SHP77 (cell line): ENCODE measurements around the gene HSP90AA1.
"Not testable (repeated sequence)": the region's sequence is repeated elsewhere in the genome, so short reads cannot be mapped to it uniquely, and the experiment has no call there.

ENCODE experiments used
- DNase-seq, 2 experiments: peaks; one replicate each; lab custom pipeline; 2025; lab: John Stamatoyannopoulos, UW

The HSP90AA1 gene

DNA sequence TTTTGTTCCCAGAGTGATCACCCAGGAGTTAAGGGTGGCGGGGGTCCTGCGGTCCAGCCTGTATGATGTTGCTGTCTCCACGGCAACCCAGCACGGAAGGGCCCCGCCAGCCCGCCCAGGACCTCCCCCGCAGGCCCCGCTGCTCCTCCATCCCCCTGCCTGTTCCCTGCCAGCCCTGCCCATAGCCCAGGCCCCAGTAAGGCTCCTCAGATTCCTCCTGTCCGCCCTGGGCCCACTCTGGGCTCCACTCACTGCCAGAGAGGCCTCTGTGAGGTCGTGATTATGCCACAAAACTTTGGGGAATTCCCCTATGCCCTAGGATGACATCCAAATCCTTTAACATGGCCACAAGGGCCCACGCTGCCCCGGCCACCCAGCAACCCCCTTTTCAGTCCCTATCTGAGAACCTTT is 20.8 kb downstream of the HSP90AA1 start:
- no peak for DNase-seq

DNA sequence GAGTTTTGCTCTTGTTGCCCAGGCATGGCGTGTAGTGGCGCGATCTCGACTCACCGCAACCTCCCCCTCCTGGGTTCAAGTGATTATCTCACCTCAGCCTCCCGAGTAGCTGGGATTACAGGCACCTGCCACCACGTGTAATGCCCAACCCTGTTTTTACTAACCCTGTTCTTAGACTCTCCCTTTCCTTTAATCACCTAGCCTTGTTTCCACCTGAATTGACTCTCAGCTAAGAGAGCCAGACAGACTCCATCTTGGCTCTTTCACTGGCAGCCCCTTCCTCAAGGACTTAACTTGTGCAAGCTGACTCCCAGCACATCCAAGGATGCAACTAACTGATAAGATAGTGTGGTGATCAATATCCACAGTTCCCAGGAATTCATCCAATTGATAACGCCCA is 22.3 kb downstream of the HSP90AA1 start:
- not testable (repeated sequence) for DNase-seq

DNA sequence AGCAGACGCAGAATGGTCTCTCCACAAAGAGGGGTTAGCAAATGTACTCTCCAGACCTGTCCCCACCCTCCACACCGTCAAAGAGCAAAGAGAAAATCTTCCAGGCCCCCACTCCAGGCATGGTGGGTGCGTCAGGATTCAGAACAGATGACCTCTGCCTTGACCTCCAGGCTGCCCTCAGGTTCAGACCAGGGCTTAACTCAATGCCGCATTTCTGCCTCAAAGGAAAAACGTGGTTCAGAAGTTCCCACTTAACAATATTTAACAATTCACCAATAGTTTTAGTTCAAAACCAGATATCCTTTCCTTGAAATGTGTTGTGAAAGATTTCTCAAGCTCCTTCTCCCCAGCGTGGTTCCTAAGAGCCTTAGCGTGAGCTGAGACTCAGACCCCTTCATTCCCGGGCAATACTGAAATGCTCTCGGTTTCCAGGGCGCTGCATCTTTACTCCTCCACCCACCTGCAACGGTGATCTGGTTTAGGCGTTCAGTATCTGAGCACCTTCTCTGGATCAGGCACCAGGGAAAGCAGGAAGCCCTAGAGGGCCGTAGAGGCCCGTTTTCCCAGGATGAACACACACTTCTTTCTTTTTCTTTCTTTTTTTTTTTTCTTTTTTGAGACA is 22.9 kb downstream of the HSP90AA1 start:
- DNase-seq = no peak

DNA sequence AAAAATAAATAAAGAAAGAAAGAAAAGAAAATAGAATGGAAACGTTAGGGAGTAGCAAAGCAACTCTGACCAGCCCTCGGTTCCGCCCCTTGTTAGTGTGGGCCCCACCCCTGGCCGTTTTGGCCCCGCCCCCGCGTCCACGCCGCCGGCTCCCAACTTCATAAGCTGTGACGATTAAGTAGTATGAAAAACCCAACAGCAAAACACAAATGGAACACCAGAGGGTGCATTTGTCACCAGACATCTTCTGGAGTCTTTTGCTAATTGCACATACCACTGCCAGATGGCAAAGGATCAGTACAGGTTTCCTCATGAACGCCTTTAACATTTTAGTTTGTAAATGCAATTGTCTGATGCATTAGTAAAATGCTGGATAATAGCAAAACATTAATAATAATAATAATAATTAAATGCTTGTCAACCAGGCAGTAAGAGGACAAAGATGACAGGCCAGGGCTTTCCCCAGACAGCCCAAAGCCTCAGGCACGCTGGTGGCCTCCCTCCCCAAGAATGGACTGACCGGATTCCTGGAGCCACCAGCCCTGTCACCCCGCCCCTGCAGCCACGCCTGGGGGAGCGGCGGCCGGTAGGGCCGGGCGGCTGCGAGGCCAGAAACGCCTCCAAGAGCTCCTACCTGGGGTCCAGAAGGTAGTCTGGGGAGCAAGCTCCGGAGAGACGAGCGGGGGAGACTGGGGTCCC is 23.6 kb downstream of the HSP90AA1 start:
- peak; percentile 43 to 69 for DNase-seq

DNA sequence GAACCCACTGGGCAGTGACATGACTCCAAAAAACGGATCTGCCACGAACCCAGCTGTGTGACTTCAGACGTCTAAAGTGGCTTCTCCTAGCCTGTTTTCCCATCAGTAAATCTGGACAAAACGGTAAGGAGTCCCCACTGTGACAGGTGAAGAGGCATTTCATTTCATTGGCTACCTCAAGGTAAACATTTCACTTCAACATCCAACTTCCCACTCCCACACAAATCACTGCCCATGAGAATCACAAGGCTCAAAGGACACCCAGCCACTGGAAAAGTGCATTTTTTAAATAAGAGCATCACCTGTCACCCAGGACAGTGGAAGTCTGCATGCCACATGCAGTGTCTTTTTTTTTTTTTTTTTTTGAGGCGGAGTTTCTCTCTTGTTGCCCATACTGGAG is 27.9 kb downstream of the HSP90AA1 start:
- DNase-seq = no peak

DNA sequence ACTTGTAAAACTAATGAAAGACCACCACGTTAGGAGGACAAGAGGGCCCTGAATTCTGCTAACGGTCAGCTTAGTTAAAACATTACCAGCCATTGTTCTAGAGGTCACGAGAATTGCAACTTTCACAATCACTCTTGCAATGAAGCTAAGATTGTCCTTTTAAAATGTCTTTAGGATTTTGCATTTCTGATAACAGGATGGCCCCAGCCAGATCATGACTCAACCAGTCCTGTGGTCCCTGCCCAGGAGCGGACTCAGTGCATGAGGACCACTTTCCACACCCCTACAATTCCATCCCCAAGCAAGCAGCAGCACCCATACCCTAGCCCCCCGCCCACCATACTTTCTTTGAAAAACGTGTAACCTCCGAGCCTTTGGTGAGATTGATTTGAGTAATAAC is 28.7 kb downstream of the HSP90AA1 start:
- no peak for DNase-seq

DNA sequence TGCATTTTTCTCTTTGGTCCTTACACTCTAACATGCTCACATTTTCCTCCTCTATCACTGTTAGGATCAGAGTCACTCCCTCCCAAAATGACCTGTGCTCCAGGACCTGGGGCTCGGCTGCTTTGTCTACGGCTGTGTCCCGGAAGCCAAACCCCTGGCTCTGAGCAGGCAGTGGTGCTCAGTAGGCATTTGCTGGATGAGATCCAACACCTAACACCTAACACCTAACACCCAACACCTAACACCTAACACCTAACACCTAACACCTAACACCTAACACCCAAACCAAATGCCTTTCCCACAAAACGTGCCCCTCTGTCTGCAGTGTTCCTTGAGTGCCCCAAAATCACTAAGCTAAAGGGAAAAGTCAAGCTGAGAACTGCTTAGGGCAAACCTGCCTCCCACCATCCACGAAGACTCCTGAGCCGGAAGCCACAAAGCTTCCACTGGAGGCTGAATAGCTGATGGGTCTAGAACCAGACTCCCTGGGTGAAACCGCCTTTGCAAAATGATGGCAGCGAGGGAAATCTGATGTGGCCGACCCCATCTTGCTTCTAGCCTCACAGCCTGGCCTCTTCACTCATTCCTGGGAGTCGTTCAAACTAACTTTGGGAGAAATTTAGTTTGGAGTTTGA is 29.2 kb downstream of the HSP90AA1 start:
- no peak for DNase-seq

DNA sequence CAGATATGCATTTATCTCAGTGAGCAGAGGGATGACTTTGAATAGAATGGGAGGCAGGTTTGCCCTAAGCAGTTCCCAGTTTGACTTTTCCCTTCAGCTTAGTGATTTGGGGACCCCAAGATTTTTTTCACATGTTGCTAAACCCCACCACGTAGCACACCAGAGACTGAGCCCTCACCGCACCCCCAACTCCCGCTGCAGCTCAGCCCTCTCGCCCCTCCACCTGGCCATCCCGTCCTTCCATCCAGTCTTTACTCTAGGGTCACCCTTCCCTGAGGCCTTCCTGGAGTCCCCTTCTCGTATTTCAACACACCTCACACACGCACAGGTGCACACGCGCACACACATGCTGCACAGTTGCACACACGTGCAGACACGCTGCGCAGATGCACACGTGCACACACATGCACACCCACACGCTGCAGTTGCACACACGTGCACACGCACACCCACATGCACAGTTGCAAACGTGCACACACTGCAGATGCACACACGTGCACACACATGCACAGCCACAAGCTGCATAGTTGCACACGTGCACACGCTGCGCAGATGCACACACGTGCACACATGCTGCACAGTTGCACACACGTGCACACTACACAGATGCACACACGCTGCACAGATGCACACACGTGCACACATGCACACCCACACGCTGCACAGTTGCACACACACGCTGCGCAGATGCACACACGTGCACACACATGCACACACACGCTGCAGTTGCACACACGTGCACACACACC is 30.0 kb downstream of the HSP90AA1 start:
- no peak for DNase-seq

DNA sequence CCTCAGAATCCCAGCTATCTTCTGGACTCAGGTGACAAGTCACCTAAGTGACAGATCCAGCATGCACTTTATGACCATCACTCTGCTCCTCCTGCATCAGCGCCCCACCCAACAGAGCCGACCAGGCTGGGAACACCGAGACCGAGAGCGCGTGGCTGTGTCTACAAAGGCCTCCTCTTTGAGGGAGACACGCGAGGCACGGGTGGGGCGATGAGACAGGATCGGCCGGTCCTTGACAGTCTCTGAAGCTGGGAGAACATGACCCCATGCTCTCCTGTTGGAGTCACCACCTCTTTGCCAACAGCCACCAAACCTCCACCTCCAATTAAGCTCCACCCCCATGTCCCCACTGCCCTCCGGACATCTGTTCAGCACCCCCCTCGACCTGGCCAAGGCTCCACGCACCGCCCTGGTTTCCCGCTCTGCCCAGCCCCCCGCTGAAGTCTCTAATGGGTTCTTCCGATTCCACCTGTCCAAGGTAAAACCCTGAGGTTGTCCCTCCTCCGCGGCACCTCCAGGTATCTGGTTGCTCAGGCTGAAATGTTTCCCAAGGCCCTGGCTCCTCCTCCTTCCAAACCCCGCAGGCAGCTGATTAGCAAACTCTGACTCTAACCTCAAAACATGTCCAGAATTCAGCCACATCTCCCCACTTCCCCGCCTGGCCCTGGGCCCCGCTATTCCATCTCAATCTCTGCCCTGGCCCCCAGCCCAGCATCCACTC is 31.5 kb downstream of the HSP90AA1 start:
- DNase-seq = no peak

DNA sequence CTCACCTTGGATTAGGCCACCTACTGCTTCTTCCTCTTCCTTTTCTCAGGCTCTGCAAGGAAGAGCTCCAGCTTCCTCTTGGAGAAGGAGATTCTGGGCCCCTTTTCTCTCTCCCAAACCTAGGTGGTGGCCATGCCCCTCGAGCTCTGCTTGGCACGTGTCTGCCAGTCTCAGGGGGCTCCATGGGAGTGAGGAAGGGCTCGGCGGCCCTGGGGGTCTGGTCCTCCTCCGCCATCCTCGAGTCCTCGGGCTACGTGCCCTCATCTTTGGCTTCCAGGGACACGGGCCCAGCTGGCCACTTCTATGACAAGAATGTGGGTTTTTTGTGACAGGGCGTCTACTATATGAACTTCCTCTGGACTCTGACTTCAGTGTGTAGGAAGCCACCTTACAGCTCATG is 34.3 kb downstream of the HSP90AA1 start:
- DNase-seq = no peak

DNA sequence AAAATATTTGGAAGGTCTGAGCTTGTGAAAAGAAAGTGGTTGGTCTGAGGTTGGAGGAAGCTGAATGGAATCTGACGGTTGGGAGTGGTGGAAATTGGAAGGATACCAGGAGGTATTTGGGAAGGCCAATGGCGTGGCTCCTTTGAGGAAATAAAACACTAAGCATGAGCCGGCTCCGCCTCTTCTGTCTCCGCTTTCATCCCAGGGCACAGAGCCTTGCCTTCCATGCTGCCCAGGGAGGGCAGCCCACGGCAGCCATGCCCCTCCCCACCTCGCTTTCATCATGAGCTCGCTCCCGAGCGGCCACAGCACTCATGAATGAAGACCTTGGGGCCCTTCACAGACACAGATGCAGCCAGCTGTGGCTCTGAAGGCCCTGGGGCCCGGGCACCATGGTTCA is 36.2 kb downstream of the HSP90AA1 start:
- no peak for DNase-seq

DNA sequence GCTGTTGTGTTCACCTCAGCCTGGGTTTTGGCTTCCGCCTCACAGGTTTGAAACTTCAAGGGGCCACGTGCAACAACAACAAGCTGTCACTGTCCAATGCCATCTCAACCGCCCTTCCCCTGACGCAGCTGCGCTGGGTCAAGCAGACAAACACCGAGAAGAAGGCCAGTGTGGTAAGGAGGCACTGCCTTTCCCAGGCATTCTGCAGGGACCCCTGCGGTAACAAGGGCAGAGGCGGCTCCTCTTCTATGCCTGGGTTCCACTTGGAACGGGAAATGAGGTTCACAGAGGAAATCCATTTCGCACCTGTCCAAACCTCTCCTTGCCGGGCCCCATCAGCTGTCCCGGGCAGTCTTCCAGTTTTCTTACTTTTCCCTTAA is 36.8 kb downstream of the HSP90AA1 start:
- no peak for DNase-seq

DNA sequence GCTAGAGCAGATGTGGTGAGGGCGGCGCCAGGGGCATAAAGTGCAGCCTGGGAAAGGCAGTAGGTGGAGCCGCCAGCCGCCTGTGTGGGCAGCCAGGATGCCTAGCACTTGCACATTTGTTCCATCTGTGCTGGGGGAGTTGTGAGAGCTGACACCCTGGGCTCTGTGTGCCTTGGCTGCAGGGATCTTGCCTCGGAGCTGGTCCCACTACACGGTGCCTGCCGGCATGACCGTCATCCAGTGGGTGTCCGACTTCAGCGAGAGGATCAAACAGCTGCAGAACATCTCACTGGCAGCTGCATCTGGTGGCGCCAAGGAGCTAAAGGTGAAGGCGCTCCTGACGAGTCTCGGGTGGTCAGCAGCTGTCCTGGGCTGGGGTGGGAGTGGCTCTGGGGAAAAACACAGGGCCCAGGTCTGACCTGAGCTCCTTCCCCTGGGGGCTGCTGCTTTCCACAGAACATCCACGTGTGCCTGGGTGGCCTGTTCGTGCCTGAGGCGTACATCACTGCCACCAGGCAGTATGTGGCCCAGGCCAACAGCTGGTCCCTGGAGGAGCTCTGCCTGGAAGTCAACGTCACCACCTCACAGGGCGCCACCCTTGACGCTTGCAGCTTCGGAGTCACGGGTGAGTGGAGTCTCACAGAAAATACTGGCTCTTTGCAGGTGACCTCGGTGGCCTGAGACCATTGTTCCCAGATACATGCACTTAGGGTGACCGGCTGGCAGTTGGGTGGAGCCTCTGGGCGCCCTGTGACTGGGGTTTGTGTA is 37.4 kb downstream of the HSP90AA1 start:
- no peak for DNase-seq

DNA sequence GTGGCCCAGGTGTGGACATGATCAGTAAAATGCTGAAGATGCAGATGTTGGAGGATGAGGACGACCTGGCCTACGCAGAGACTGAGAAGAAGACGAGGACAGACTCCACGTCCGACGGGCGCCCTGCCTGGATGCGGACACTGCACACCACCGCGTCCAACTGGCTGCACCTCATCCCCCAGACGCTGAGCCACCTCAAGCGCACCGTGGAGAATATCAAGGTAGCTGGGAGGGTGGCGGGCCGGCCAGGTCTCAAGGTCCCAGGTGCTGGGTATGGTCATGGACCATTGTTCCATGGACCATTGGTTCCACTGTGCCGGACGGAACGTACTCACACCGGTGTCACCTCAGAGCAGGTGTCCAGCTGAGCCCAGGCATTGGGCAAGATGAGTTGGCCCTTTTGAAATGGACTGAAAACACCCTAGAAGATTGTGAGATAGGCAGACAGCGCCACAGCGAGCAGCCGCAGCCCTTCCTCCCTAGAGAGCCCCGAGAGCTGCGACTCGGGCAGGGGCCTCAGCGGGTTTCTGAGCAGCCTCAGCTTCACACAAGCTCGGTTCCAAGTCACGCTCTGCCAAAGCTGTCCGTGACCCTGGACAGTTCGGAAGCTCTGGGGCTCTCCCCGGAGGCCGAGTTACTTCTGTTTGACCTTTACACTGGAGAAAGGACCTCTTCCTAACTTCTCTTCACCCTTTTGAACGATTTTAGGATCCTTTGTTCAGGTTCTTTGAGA is 38.9 kb downstream of the HSP90AA1 start:
- no peak for DNase-seq

DNA sequence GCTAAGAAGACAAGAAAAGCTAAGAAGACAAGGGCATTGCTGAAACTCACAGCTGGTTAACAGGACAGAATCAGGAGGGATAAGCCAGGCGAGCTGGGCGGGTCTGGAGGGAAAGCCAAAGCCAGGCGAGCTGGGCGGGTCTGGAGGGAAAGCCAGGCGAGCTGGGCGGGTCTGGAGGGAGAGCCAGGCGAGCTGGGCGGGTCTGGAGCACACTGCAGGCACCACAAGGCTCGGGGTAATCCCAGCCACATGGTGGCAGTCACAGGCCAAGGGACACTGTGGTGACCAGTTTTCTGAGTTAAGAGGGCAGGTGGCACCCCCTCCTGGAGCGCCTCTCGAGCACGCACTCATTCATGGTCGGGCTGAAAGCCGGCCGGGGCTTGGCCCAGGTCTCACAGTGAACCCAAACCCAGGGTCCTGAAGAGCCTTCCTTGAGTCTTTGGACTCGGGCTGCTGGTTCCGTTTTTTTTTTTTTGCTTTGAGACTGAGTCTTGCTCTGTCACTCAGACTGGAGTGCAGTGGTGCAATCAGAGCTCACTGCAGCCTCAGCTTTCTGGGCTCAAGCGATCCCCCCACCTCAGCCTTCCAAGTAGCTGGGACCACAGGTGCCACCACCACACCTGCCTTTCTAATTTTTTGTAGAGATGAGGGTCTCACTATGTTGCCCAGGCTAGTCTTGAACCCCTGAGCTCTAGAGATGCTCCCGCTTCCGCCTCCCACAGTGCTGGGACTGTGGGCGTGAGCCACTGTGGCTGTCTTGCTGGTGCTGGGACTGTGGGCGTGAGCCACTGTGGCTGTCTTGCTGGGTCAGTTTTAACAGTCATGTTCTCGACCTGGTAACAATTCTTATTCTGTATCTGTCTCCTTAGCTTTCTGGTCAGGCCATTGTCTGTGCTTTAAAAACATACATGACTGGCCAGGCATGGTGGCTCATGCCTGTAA is 40.2 kb downstream of the HSP90AA1 start:
- peak; percentile 51 to 61 for DNase-seq

DNA sequence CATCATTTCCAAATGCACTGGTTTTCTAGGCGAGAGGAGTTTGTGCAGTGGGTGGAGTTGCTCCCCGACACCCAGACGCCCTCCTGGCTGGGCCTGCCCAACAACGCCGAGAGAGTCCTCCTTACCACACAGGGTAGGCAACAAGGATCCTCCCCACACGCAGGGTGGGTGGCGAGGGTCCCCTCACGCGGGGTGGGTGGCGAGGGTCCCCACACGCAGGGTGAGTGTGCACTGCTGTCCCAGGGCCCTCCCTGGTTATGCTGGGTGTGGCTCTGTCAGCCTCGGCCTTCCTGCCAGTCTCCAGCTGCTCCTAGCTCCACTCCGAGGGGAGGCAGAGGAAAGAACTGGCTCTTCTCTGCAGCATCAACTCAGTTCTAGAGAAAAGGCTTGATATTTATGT is 42.3 kb downstream of the HSP90AA1 start:
- no peak for DNase-seq

DNA sequence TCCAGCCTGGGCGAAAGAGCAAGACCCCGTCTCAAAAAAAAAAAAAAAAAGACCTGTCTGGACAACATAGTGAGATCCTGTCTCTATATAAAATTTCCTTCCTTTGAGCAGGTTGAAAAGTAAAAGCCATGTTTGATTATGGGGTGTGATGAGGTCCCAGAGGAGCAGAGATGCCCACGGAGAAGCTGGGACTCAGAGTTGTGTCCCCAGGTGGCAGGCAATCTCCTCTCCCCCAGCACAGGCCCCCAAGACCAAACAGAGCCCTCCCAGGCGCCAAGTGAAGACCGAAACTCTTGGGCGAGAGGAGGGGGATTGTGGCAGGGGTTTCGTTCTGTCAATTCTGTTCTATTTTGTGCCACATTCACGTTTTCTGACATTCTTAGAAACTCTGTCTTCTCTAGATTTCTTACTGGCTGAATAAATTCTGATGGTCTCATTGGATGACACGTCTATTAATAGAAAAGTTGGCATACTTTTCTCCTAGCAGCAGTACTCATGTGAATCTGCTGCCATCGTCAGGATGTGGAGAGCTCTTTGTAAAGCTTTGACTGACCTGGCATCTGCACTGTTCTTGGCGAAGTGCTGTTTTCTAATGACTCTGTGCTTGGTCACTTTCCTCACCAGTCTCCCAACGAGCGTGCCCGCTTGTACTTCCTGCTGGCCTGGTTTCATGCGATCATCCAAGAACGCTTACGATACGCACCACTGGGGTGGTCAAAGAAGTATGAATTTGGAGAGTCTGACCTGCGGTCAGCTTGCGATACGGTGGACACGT is 43.4 kb downstream of the HSP90AA1 start:
- DNase-seq = no peak

DNA sequence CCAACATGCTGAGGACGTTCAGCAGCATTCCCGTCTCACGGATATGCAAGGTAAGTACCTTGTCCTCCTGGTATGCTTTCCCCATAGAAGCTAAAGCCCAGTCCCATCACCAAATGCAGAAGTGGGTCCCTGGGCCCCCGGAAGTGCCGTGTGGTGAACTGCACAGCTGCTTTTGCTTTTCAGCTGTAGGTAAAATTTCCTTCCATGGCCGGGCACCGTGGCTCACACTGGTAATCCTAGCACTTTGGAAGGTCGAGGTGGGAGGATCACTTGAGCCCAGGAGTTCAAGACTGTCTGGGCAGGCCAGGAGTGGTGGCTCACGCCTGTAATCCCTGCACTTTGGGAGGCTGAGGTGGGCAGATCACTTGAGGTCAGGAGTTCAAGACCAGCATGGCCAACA is 44.1 kb downstream of the HSP90AA1 start:
- DNase-seq = no peak

DNA sequence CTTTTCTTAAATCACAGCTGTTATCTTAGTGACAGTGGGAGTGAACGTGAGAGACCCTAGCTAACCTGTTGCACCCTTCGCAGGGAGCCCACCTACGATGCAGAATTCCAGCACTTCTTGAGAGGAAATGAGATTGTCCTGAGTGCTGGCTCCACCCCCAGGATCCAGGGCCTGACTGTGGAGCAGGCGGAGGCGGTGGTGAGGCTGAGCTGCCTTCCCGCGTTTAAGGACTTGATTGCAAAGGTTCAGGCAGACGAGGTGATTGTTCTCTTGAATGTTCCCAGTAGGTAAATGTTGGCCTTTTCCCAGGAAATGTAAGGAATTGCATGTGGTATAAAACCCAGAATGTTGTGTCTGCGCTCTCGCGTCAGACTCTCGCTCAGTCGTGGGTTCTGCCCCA is 46.7 kb downstream of the HSP90AA1 start:
- DNase-seq = no peak
